Transverse colon (tissue), 4 donors: Measurements from ENCODE around the gene ZNF362. TPM values are rescaled to one million over a fixed set of nuclear protein-coding genes. Genes with fewer than 3 reads are reported as not detected.
A peak's percentile ranks its signal among the peaks of the same experiment; 100 is the strongest.

Experiments
- DNase-seq: peaks from one replicate; pipeline ENCODE4 v3.0.0-alpha.2; 2019
- H3K27ac ChIP-seq, 4 donors: fragments of 200-600 bp; sonication (generic); 2 replicates each; pipeline ENCODE4 v1.5.1; 2016 to 2018; ENCODE audit warnings: inconsistent platforms in 4 of 4
- H3K27me3 ChIP-seq: fragments of 200-600 bp; sonication (generic); 2 replicates; pipeline ENCODE4 v1.5.1; 2017; ENCODE audit warnings: inconsistent platforms
- H3K36me3 ChIP-seq, 4 donors: fragments of 200-600 bp; sonication (generic); 2 replicates each; pipeline ENCODE4 v1.5.1; 2017 to 2019; ENCODE audit warnings: inconsistent platforms in 4 of 4
- H3K4me1 ChIP-seq, 4 donors: fragments of 200-600 bp; sonication (generic); 2 replicates each; pipeline ENCODE4 v1.5.1; 2017 to 2020; ENCODE audit warnings: inconsistent platforms in 4 of 4
- H3K4me3 ChIP-seq, 4 donors: fragments of 200-600 bp; sonication (generic); 1 replicate in 1 of 4; 2 replicates in 3 of 4; pipeline versions ENCODE4 v1.5.1 to v1.6.1; 2017 to 2019; ENCODE audit warnings: inconsistent platforms in 4 of 4
- H3K9me3 ChIP-seq, 2 donors: fragments of 200-600 bp; sonication (generic); 2 replicates each; pipeline ENCODE4 v1.5.1; 2017 to 2019; ENCODE audit warnings: inconsistent platforms in 2 of 2
- EP300 ChIP-seq: sonication (generic); formaldehyde crosslinking; IDR thresholded peaks from one replicate; pipeline ENCODE4 v1.6.1; 2017; ENCODE audit warnings: antibody characterized with exemption, low read depth
- POLR2A ChIP-seq: fragments of 450-650 bp; IDR thresholded peaks from one replicate; pipeline ENCODE4 v1.6.1; 2016; ENCODE audit warnings: antibody characterized with exemption, mild to moderate bottlenecking, moderate library complexity
- POLR2AphosphoS5 ChIP-seq, 3 donors: sonication (generic); formaldehyde crosslinking; IDR thresholded peaks; one replicate each; pipeline ENCODE4 v1.6.1; 2016; ENCODE audit warnings: antibody characterized with exemption in 3 of 3
- WGBS, 2 donors: methylation state at CpG; one replicate each; pipeline ENCODE4 v1.1.5; 2018; ENCODE audit warnings: low coverage in 1 of 2; 5-methylcytosine and 5-hydroxymethylcytosine counted together
- in situ Hi-C, 4 donors: fragments of 200-750 bp; cut with MboI; loops; one replicate each; pipeline versions ENCODE4 v1.15.0 to v1.15.1; 2017; ENCODE audit warnings: low sequenced_read_pairs in 3 of 4, low pct_ligation_motif_present in 1 of 4, low pct_unique_long_range_greater_than_20kb in 1 of 4
- intact Hi-C: fragments of 100-400 bp; cut with DNase I; formaldehyde crosslinking; loops from one replicate; pipeline ENCODE4 v1.15.1; 2023; ENCODE audit warnings: low total_unique reads
- total RNA-seq, 4 donors: library from RNA; depleted of rRNA; stranded (reverse); fragments of >200 nt; gene quantifications; one replicate each; pipeline ENCODE4 v1.1.0, GENCODE V29; 2016
- TF ChIP-seq, protein P1 (sequence below), 5 experiments: fragments of 200-600 bp in 3 of 5; fragments of 450-650 bp in 2 of 5; sonication (generic) in 3 of 5; IDR thresholded peaks; 1 replicate in 2 of 5; 2 replicates in 3 of 5; pipeline ENCODE4 v1.5.1; 2016 to 2017; ENCODE audit warnings: antibody characterized with exemption in 5 of 5, inconsistent platforms in 3 of 5, mild to moderate bottlenecking in 2 of 5, moderate library complexity in 1 of 5

ZNF362 gene, protein sequence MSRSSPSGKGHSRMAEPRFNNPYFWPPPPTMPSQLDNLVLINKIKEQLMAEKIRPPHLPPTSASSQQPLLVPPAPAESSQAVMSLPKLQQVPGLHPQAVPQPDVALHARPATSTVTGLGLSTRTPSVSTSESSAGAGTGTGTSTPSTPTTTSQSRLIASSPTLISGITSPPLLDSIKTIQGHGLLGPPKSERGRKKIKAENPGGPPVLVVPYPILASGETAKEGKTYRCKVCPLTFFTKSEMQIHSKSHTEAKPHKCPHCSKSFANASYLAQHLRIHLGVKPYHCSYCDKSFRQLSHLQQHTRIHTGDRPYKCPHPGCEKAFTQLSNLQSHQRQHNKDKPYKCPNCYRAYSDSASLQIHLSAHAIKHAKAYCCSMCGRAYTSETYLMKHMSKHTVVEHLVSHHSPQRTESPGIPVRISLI
- 100 to 1,000 TPM in 1 of 4 donors, 10 to 100 TPM in 1, 1 to 10 TPM in 2; 7.9 to 121 (median 12.1) TPM for total RNA-seq

DNA sequence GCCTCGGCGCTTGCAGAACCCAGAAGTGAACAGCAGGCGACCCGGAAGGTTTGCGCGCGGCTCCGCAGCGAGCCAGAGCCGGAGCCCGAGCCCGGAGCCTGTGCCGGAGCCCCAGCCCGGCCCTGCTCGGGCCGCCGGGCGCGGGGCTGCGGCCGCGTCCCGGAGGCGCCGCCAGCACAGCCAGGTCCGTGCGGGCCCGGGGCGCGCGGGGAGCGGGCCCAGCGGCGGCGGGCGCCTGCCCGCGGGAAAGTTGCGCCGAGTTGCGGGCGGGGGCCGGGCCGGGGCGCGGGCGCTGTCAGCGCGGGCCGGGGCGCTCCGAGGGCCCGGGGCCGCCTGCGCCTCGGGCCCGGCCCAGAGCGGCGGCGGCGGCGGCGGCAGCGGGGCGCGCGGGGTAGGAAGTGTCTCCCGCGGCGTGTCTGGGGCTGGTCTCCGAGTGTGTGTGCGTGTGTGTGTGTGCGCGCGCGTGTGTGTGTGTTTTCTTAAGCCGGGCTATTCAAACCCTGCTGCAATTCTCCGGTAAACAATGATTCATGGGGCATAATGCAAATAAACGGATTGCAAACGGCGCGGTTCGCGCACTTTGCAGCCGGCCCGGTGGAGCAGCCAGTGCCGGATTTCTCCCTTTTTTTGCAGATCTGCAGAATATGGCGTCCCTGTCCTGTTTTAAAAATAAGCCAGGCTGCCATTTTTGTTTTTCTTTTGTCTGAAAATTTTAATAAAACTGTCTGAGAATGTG, at the start of gene ZNF362:
ZNF362 (plus strand) TSS at position 22 of the 736 bp plus-strand sequence. CDS start 14,083 bp downstream, outside the sequence.
- Histone ChIP-seq H3K27ac (peak within 1 kb of the TSS; percentile 91 to 96 (median 95)), H3K4me1 (peaks cover 13 to 39% (median 28%) of the 10 kb centered on the region in 4 donors), H3K36me3 (no peaks in the 10 kb centered on the region), H3K27me3 (no peaks in the 10 kb centered on the region), H3K9me3 (no peaks in the 10 kb centered on the region), H3K4me3 (peak within 1 kb of the TSS; percentile 52 to 77 (median 65))
- WGBS, 2 donors, result 0% methylated on average over 1 to 57 of the region's 88 CpGs
- in situ Hi-C loops, result no loop called here
- TF ChIP-seq POLR2A (peak; percentile 52), EP300 (no peak), POLR2AphosphoS5 (IDR thresholded peaks at IDR 0.05) (peak in 2 of 3 donors; percentile 40 to 42)
- TF ChIP-seq, protein P1, sequence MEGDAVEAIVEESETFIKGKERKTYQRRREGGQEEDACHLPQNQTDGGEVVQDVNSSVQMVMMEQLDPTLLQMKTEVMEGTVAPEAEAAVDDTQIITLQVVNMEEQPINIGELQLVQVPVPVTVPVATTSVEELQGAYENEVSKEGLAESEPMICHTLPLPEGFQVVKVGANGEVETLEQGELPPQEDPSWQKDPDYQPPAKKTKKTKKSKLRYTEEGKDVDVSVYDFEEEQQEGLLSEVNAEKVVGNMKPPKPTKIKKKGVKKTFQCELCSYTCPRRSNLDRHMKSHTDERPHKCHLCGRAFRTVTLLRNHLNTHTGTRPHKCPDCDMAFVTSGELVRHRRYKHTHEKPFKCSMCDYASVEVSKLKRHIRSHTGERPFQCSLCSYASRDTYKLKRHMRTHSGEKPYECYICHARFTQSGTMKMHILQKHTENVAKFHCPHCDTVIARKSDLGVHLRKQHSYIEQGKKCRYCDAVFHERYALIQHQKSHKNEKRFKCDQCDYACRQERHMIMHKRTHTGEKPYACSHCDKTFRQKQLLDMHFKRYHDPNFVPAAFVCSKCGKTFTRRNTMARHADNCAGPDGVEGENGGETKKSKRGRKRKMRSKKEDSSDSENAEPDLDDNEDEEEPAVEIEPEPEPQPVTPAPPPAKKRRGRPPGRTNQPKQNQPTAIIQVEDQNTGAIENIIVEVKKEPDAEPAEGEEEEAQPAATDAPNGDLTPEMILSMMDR (IDR thresholded peaks at IDR 0.05), result no peak
- intact Hi-C loops, result no loop called here
- peak; percentile 76 for DNase-seq

- TF ChIP-seq POLR2A, result no peak
- no peak for TF ChIP-seq POLR2AphosphoS5 (IDR thresholded peaks at IDR 0.05)
- no peak for TF ChIP-seq EP300
- TF ChIP-seq, protein P1 (IDR thresholded peaks at IDR 0.05), result no peak
- 83 to 94% methylated on average over 3 of the region's 3 CpGs for WGBS, 2 donors
- intact Hi-C loops, result no loop called here
- no peak overlapping the region for H3K4me3 ChIP-seq
- no peaks in the 10 kb centered on the region for H3K4me1 ChIP-seq
- H3K9me3 ChIP-seq, result no peaks in the 10 kb centered on the region
- DNase-seq, result no peak
- no peak overlapping the region for H3K27ac ChIP-seq
- H3K36me3 ChIP-seq, result no peaks in the 10 kb centered on the region
- in situ Hi-C loops, result no loop called here
- H3K27me3 ChIP-seq, result peaks cover 5% of the 10 kb centered on the region
These were observed 44.3 kb upstream of the ZNF362 start for GRCh38 chr1:33211972-33212371.

DNA sequence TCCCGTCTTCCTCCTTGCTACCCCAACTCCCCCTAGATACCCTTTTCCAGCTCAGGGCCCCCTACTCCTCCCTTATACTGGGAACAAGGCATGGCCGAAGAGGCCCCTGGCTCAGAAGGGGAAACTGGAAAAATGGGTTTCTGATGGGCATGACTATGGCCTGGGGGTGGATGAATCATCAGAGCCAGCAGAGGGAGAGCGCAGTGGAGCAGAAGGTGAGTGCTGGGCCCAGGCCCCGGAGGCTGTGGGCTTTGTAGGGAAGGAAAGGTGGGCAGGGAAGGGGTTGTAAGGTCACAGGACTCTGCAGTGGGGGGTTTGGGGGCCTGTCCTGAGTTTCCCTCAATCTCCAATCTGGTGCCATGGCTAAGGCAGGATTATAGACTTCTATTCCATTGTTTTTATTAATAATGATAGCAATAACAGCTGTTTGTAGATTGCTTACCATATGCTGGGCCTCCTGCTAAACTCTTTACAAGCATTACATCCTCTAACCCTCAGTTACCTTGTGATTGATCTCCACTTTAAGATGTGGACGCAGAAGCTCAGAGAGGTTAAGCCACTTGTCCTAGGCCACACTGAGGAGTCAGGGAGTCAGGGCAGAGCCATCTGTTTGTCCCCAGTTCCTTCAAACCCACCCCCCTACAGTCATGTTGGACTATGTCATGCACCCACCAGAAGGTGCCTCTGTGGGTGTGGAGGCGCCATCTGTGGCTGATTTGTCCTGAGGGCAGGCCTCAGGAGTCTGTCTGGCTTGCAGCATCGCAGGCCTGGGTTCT, 36.2 kb upstream of the ZNF362 start:
- no peak for TF ChIP-seq POLR2A
- no peak for TF ChIP-seq POLR2AphosphoS5 (IDR thresholded peaks at IDR 0.05)
- no peak for TF ChIP-seq EP300
- TF ChIP-seq, protein P1 (IDR thresholded peaks at IDR 0.05), result no peak
- in situ Hi-C loops, result no loop called here
- Histone ChIP-seq H3K27me3 (no peaks in the 10 kb centered on the region), H3K4me3 (no peak overlapping the region), H3K9me3 (peaks cover 0 to 6% of the 10 kb centered on the region in 2 donors), H3K36me3 (no peaks in the 10 kb centered on the region), H3K4me1 (no peaks in the 10 kb centered on the region), H3K27ac (no peak overlapping the region)
- 78 to 87% methylated on average over 3 to 7 of the region's 7 CpGs for WGBS, 2 donors
- DNase-seq, result no peak
- intact Hi-C loops, result no loop called here
